ENCODE results near the gene PPFIBP2.

Gene PPFIBP2

GRCh38 chr11:7555052-7555699 lies 41.4 kb downstream of the PPFIBP2 start:
- no peak for DNase-seq

GRCh38 chr11:7558046-7558445 lies 44.2 kb downstream of the PPFIBP2 start:
- no peak for DNase-seq

GRCh38 chr11:7559398-7560283 lies 45.8 kb downstream of the PPFIBP2 start:
- DNase-seq: peak; percentile 43

GRCh38 chr11:7561562-7561961 lies 47.8 kb downstream of the PPFIBP2 start:
- no peak for DNase-seq

- DNase-seq: peak; percentile 18
Measured at GRCh38 chr11:7563281-7563680, 49.5 kb downstream of the PPFIBP2 start.

- no peak for DNase-seq
Measured at GRCh38 chr11:7564803-7565202, 51.0 kb downstream of the PPFIBP2 start.

GRCh38 chr11:7567311-7567710 lies 53.5 kb downstream of the PPFIBP2 start:
- no peak for DNase-seq

GRCh38 chr11:7569044-7569443 lies 55.2 kb downstream of the PPFIBP2 start:
- no peak for DNase-seq

- DNase-seq: no peak
Measured at GRCh38 chr11:7570241-7570640, 56.4 kb downstream of the PPFIBP2 start.

GRCh38 chr11:7570938-7571521 lies 57.2 kb downstream of the PPFIBP2 start:
- no peak for DNase-seq

GRCh38 chr11:7571640-7572000 lies 57.8 kb downstream of the PPFIBP2 start:
- DNase-seq: peak; percentile 72

- peak; percentile 31 for DNase-seq
Measured at GRCh38 chr11:7572001-7572712, 58.4 kb downstream of the PPFIBP2 start.

GRCh38 chr11:7573193-7573557 lies 59.4 kb downstream of the PPFIBP2 start:
- no peak for DNase-seq

GRCh38 chr11:7573558-7574296 lies 59.9 kb downstream of the PPFIBP2 start:
- DNase-seq: no peak

GRCh38 chr11:7574491-7575130 lies 60.8 kb downstream of the PPFIBP2 start:
- DNase-seq: no peak

GRCh38 chr11:7575841-7576725 lies 62.3 kb downstream of the PPFIBP2 start:
- DNase-seq: no peak

- DNase-seq: no peak
Measured at GRCh38 chr11:7576726-7577290, 63.0 kb downstream of the PPFIBP2 start.

- no peak for DNase-seq
Measured at GRCh38 chr11:7577291-7578190, 63.7 kb downstream of the PPFIBP2 start.

- no peak for DNase-seq
Measured at GRCh38 chr11:7578276-7578955, 64.6 kb downstream of the PPFIBP2 start.

Data from NCI-H82 (cell line).